DND-41 (cell line): Measurements from ENCODE around the gene FHAD1.
"Not testable (repeated sequence)": the region's sequence is repeated elsewhere in the genome, so short reads cannot be mapped to it uniquely, and the experiment has no call there.

Experiments
- ATAC-seq: fragments of 200-7000 bp; cut with Tn5 transposase; 3 replicates; pipeline ENCODE4 v1.9.1; 2021; ENCODE audit warnings: low read depth; ENCODE audit not compliant: insufficient read depth
- DNase-seq: peaks from one replicate; pipeline ENCODE4 v3.0.0-alpha.2; 2020
- H2AFZ ChIP-seq: 2 replicates; pipeline ENCODE4 v1.6.0; 2012; ENCODE audit warnings: low read depth, low read length
- H3K27ac ChIP-seq: 2 replicates; pipeline ENCODE4 v1.5.1; 2012; ENCODE audit warnings: low read length, inconsistent platforms
- H3K27me3 ChIP-seq: fragments of 200-600 bp; sonication (generic); 2 replicates; pipeline ENCODE4 v1.6.0; 2012; ENCODE audit warnings: low read length, mild to moderate bottlenecking, inconsistent platforms; ENCODE audit not compliant: insufficient read depth, poor library complexity
- H3K36me3 ChIP-seq: 2 replicates; pipeline ENCODE4 v1.5.1; 2012; ENCODE audit warnings: low read length, inconsistent platforms; ENCODE audit not compliant: insufficient read depth
- H3K4me1 ChIP-seq: 2 replicates; pipeline ENCODE4 v1.5.1; 2012; ENCODE audit warnings: mild to moderate bottlenecking, low read length; ENCODE audit not compliant: insufficient read depth
- H3K4me2 ChIP-seq: 2 replicates; pipeline ENCODE4 v1.6.0; 2012; ENCODE audit warnings: mild to moderate bottlenecking, moderate library complexity, low read length, inconsistent platforms; ENCODE audit not compliant: insufficient read depth
- H3K4me3 ChIP-seq, 2 experiments: fragments of 200-600 bp in 1 of 2; shearing (Covaris generic) in 1 of 2; 2 replicates each; pipeline ENCODE4 v1.5.1; 2012 to 2016; ENCODE audit warnings: inconsistent platforms in 2 of 2, low read length in 2 of 2, mild to moderate bottlenecking in 2 of 2, low read depth in 1 of 2, moderate library complexity in 1 of 2
- H3K79me2 ChIP-seq: 2 replicates; pipeline ENCODE4 v1.6.0; 2012; ENCODE audit warnings: low read length, inconsistent platforms; ENCODE audit not compliant: insufficient read depth
- H3K9ac ChIP-seq: 2 replicates; pipeline ENCODE4 v1.6.0; 2012; ENCODE audit warnings: low read depth, mild to moderate bottlenecking, inconsistent platforms, low read length, moderate library complexity
- H3K9me3 ChIP-seq: 2 replicates; pipeline ENCODE4 v1.5.1; 2012; ENCODE audit warnings: low read length, moderate library complexity, mild to moderate bottlenecking, inconsistent platforms; ENCODE audit not compliant: insufficient read depth, severe bottlenecking
- H4K20me1 ChIP-seq: 2 replicates; pipeline ENCODE4 v1.6.0; 2012; ENCODE audit warnings: low read length; ENCODE audit not compliant: insufficient read depth
- EZH2 ChIP-seq: IDR thresholded peaks from 3 replicates; pipeline ENCODE4 v1.6.1; 2012; ENCODE audit warnings: borderline replicate concordance, low read depth, mild to moderate bottlenecking, moderate library complexity, low read length, inconsistent platforms; ENCODE audit not compliant: severe bottlenecking
- TF ChIP-seq, protein P1 (sequence below): IDR thresholded peaks from 2 replicates; pipeline ENCODE4 v1.5.1; 2012; ENCODE audit warnings: borderline replicate concordance, low read length, moderate library complexity, mild to moderate bottlenecking; ENCODE audit not compliant: poor library complexity, severe bottlenecking; ENCODE audit errors: extremely low read depth

The FHAD1 gene

DNA sequence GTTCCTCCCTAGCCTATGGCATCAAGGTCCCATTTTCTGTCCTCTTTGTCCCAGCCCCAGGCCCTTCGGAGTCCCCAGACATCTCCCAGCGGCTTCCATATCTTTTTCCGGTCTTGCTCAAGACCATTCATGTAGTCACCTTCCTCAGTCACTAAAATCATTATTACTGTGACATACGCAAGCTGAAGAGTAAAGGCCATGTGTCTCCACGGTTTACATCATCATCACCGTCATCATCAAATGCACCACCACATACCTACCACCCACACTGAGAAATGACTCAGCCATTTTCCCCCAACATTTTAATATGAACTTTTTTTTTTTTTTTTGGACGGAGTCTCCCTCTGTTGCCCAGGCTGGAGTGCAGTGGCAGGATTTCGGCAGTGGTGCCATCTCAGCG, 43.4 kb downstream of the FHAD1 start:
- no peak overlapping the region for H3K27ac ChIP-seq
- TF ChIP-seq, protein P1, sequence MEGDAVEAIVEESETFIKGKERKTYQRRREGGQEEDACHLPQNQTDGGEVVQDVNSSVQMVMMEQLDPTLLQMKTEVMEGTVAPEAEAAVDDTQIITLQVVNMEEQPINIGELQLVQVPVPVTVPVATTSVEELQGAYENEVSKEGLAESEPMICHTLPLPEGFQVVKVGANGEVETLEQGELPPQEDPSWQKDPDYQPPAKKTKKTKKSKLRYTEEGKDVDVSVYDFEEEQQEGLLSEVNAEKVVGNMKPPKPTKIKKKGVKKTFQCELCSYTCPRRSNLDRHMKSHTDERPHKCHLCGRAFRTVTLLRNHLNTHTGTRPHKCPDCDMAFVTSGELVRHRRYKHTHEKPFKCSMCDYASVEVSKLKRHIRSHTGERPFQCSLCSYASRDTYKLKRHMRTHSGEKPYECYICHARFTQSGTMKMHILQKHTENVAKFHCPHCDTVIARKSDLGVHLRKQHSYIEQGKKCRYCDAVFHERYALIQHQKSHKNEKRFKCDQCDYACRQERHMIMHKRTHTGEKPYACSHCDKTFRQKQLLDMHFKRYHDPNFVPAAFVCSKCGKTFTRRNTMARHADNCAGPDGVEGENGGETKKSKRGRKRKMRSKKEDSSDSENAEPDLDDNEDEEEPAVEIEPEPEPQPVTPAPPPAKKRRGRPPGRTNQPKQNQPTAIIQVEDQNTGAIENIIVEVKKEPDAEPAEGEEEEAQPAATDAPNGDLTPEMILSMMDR = no peak
- TF ChIP-seq EZH2 = no peak

DNA sequence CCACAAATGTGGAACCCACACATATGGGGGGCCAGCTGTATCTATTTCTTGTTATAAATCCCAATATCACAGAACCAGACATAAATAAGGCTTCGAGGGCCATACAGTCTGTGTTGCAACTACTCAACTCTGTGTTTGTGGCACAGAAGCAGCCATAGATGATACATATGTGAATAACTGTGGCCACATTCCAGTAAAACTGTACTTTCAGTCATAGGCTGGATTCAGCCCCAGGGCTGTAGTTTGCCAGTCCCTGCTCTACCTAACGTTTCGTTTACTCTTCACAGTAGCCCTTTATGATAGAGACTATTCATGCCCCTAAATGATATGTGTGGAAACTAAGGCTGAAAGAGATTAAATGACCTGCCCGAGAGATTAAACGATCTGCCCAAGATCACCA, 48.7 kb downstream of the FHAD1 start:
- Histone ChIP-seq H3K4me1 (no peaks in the 10 kb centered on the region), H3K4me2 (no peak overlapping the region), H4K20me1 (no peaks in the 10 kb centered on the region), H2AFZ (no peak overlapping the region), H3K4me3 (no peak overlapping the region), H3K9me3 (no peaks in the 10 kb centered on the region), H3K79me2 (no peaks in the 10 kb centered on the region), H3K27ac (no peak overlapping the region), H3K27me3 (peaks cover 2% of the 10 kb centered on the region), H3K36me3 (no peaks in the 10 kb centered on the region), H3K9ac (no peak overlapping the region)
- no peak for ATAC-seq
- DNase-seq = no peak
- TF ChIP-seq EZH2 = no peak
- TF ChIP-seq, protein P1 = no peak

More for the DNA sequence above, 43.4 kb downstream of the FHAD1 start:
- H3K27me3 ChIP-seq = no peaks in the 10 kb centered on the region
- H3K79me2 ChIP-seq = no peaks in the 10 kb centered on the region
- H3K36me3 ChIP-seq = no peaks in the 10 kb centered on the region
- H4K20me1 ChIP-seq = no peaks in the 10 kb centered on the region
- H3K9me3 ChIP-seq = no peaks in the 10 kb centered on the region
- ATAC-seq (no peak), DNase-seq (no peak)
- H2AFZ ChIP-seq = no peak overlapping the region
- no peak overlapping the region for H3K4me3 ChIP-seq
- no peaks in the 10 kb centered on the region for H3K4me1 ChIP-seq
- no peak overlapping the region for H3K9ac ChIP-seq
- H3K4me2 ChIP-seq = no peak overlapping the region

DNA sequence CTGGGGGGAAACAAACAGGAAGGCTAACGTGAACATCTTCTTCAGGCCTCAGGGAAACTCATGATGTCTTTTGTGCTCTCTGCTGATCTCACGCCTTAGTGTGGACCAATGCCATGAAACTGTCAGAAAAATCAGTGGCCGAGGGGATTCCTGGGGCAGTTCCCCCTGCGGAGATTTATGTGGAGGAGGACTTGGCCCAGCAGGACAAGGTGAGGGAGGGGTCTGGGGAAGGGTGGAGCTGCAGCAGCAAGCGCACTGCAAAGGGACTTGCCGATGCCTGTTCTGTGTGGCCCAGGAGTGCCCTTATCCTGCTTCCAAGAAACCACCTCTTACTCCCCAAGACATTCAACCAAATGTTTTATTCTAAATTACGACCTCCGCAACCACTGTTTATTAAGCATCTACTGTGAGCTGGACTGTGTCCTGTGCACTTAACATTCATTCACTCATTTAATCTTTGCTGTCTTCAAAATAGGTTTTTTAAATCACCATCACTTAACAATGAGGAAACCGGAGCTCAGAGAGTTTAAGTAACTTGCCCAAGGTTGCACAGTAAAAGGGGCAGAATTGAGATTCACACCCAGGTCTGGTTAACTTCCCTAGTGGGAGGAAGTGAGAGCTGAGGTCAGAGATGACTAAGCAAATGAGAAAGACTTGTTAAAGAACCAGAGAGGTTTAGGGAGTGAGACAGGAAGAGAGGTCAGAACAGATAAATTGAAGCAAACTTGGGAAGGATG, 49.7 kb downstream of the FHAD1 start:
- H3K4me1 ChIP-seq = no peaks in the 10 kb centered on the region
- H3K9ac ChIP-seq = no peak overlapping the region
- no peak overlapping the region for H3K4me3 ChIP-seq
- no peak overlapping the region for H2AFZ ChIP-seq
- DNase-seq (no peak), ATAC-seq (no peak)
- no peak overlapping the region for H3K27ac ChIP-seq
- H4K20me1 ChIP-seq = no peaks in the 10 kb centered on the region
- TF ChIP-seq, protein P1 = no peak
- no peak for TF ChIP-seq EZH2
- no peak overlapping the region for H3K4me2 ChIP-seq
- no peaks in the 10 kb centered on the region for H3K79me2 ChIP-seq
- H3K36me3 ChIP-seq = no peaks in the 10 kb centered on the region
- peaks cover 2% of the 10 kb centered on the region for H3K27me3 ChIP-seq
- no peaks in the 10 kb centered on the region for H3K9me3 ChIP-seq

DNA sequence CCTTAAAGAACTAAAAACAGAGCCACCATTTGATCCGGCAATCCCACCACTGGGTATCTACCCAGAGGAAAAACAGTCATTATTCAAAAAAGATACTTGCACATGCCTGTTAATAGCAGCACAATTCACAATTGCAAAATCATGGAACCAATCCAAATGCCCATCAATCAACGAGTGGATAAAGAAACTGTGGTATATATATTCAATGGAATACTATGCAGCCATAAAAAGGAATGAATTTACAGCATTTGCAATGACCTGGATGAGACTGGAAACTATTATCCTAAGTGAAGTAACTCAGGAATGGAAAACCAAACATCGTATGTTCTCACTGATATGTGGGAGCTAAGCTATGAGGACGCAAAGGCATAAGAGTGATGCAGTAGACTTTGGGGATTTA, 51.0 kb downstream of the FHAD1 start:
- H3K27me3 ChIP-seq, H3K36me3 ChIP-seq, H3K9me3 ChIP-seq, ATAC-seq, H3K9ac ChIP-seq, H3K79me2 ChIP-seq, DNase-seq, H2AFZ ChIP-seq, H4K20me1 ChIP-seq, H3K27ac ChIP-seq, H3K4me2 ChIP-seq, H3K4me3 ChIP-seq, H3K4me1 ChIP-seq: not testable (repeated sequence)
